ENCODE results near the gene TNFRSF18. TPM values are rescaled to one million over a fixed set of nuclear protein-coding genes. Genes with fewer than 3 reads are reported as not detected.

The TNFRSF18 gene
- polyA plus RNA-seq, 3 donors from 2014 or later: 56.4 to 136 (median 105) TPM

DNA sequence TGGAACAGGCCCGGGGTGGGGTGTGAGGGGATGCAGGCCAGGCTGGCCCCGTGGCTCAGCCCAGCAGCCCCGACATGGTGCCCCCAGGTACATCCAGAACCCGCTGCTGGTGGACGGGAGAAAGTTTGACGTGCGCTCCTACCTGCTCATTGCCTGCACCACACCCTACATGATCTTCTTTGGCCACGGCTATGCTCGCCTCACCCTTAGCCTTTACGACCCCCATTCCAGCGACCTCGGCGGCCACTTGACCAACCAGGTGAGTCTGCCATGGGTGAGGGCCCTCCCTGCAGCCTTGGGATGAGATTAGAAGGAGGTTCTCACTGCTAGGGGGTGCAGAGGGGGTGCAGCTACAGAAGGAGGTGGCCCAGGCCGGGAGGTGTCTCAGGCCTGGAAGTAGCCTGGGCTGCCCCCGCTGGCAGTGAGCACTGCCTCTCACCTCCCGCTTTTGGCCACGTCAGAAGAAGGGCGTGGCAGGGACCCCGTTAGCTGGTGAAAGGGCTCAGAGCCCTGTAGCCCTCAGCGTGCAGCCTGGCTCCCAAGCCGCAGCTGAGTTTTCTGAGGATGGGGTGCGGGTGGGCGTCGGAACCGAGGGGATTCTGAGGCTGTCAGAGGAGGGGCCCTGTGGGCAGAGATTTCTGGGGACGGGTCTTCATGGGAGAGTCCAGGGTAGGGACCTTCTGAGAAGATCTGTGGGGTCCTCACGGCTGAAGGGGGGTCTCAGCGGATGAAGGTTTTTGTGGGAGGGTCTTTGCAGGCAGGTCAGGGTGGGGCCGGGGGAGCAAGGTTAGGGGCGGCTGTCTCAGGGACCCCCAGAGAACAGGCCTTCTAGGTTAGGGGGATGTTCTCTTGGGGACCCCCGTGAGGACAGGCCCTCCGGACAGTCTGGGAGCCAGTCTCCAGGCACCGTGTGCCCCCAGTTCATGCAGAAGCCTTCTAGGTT, 22.3 kb downstream of the TNFRSF18 start:
- H3K9me3 Mint-ChIP-seq: no peaks in the 10 kb centered on the region
- H3K27ac Mint-ChIP-seq: no peak overlapping the region
- no peaks in the 10 kb centered on the region for H3K36me3 Mint-ChIP-seq
- H3K4me1 Mint-ChIP-seq: peaks cover 5 to 7% of the 10 kb centered on the region in 2 donors
- H3K4me3 Mint-ChIP-seq: no peak overlapping the region
- peaks cover 0 to 4% (median 0%) of the 10 kb centered on the region in 3 donors for H3K27me3 Mint-ChIP-seq (ENCODE audit: low read depth in 3 of 3)
- DNase-seq: no peak

DNA sequence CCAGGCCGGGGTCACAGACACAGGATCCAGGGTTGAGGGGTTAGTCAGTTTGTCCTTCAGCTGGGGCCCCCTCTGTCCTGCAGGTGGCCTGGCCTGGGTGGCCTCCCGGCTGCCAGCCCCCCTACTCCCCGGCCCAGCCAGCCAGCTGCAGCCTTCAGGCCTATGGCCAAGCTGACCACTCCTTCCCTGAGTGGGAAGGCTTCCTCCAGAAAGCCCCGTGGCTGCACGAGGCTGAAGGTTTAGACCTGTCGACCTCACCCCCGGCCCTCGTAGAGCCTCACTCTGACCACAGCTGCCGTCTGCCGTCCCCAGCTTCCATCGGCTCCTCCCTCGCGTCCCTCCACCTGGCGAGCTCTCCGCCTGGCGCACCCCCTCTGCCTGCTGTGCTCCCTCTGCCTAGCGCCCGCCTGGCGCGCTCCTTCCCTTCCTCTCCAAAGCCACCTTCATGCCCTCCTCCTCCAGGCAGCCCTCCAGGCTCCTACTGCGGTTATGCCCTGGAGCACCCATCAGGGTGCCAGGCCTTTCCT, 23.1 kb downstream of the TNFRSF18 start:
- H3K9me3 Mint-ChIP-seq: no peaks in the 10 kb centered on the region
- peaks cover 5 to 7% of the 10 kb centered on the region in 2 donors for H3K4me1 Mint-ChIP-seq
- peak overlapping the region in 2 of 6 donors; percentile 21 to 35 for H3K27ac Mint-ChIP-seq

DNA sequence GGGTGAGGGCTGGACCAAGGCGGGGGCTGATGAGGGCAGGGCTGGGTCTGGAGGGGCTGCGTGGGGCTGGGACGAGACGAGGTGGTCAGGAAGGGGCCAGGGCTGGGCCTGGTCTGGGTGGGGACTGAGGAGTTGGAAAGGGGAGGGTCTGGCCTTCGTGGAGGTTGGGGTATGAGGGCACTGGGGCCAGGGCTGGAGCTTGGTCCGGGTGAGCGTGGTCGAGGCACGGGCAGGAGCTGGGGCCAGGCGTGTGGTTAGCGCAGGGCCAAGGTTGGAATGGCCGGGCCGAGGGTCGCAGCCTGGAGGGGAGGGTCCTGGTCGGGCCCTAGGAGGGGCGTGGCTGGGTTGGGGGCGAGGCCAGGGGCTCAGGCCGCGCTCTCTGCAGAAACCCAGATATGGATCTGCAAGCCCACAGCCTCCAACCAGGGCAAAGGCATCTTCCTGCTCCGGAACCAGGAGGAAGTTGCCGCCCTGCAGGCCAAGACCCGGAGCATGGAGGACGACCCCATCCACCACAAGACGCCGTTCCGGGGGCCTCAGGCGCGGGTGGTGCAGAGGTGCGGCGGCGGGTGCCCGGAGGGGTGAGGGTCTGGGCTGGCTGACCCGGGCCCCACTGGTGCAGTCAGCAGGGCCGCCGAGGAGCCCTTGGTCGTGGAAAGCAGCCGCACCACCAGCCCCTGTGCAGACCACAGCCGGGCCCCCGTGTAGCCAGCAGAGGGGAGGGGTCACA, 23.7 kb downstream of the TNFRSF18 start:
- no peaks in the 10 kb centered on the region for H3K9me3 Mint-ChIP-seq
- H3K4me1 Mint-ChIP-seq: peaks cover 5 to 7% of the 10 kb centered on the region in 2 donors
- H3K4me3 Mint-ChIP-seq: peak overlapping the region in 1 of 5 donors; percentile 61
- no peaks in the 10 kb centered on the region for H3K36me3 Mint-ChIP-seq
- no peak for DNase-seq
- H3K27ac Mint-ChIP-seq: no peak overlapping the region
- peaks cover 0 to 4% (median 0%) of the 10 kb centered on the region in 3 donors for H3K27me3 Mint-ChIP-seq (ENCODE audit: low read depth in 3 of 3)

More for the DNA sequence above, 23.1 kb downstream of the TNFRSF18 start:
- Mint-ChIP-seq H3K27me3 (ENCODE audit: low read depth in 3 of 3) (peaks cover 0 to 4% (median 0%) of the 10 kb centered on the region in 3 donors), H3K36me3 (no peaks in the 10 kb centered on the region), H3K4me3 (peak overlapping the region in 2 of 5 donors; percentile 41 to 52)
- DNase-seq: no peak

DNA sequence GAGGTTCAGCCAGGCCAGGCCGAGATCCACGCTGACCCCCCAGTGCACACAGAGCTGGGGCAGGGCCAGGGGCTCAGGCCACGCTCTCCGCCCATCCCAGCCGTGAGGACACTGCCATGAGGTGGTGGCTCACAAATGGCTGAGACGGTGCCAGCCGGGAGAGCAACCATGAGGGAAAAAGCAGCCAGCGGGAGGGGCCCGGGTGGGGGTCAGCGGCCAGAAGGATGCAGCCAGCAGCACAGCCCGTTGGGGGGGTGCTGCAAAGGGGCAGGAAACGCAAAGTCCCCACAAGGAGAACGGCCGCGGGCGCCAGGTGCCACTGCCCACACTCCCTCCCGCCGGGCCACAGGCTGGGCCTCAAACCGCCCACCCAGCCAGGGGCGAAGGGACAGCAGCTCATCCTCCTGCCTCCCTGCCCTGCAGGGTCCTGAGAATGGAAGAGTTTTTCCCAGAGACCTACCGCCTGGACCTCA, 24.4 kb downstream of the TNFRSF18 start:
- Mint-ChIP-seq H3K4me3 (peak overlapping the region in 2 of 5 donors; percentile 18 to 61), H3K9me3 (no peaks in the 10 kb centered on the region), H3K27me3 (ENCODE audit: low read depth in 3 of 3) (peaks cover 0 to 4% (median 0%) of the 10 kb centered on the region in 3 donors), H3K27ac (peak overlapping the region in 1 of 6 donors; percentile 58), H3K4me1 (peaks cover 5 to 7% of the 10 kb centered on the region in 2 donors), H3K36me3 (peaks cover 0 to 1% (median 0%) of the 10 kb centered on the region in 3 donors)
- no peak for DNase-seq

DNA sequence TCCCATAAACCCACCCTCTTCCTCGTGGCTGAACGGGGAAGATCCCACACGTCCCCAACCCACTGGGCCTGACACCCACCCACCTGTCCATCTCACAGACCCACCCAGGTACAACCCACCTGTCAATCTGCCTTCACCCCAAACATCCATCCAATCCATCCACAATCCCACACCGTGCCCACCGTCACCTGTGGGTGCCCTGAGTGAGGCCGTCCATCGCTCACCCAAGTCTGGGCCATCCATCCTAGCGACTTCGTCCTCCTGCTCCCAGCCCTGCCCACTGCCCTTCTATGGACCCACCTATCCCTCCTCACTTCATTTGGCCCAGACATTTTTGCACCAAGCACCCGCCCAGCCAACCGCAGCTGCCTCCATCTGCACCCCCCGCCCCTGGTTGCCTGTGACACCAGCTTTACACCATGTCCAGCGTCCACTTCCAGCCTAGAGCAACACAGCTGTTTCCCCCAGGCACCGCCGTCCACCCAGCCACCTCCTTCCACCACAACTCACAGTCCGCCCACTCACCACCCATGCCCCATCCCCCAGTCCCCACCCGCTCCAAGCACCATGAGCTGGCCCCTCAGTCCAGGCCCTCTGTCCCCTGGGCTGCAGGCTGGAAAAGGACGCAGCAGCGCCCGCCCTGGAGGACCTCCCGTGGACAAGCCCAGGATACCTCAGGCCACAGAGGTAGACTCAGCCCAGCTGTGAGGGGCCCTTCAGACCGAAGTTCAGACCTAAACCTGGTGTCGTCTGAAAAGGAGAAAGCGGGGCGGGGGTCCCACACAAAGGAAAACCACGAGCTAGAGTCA, 25.1 kb downstream of the TNFRSF18 start:
- H3K36me3 Mint-ChIP-seq: peaks cover 0 to 4% (median 0%) of the 10 kb centered on the region in 3 donors
- peaks cover 0 to 4% (median under 1%) of the 10 kb centered on the region in 3 donors for H3K27me3 Mint-ChIP-seq (ENCODE audit: low read depth in 3 of 3)
- DNase-seq: no peak
- peak overlapping the region in 1 of 5 donors; percentile 36 for H3K4me3 Mint-ChIP-seq
- no peaks in the 10 kb centered on the region for H3K9me3 Mint-ChIP-seq
- H3K27ac Mint-ChIP-seq: peak overlapping the region in 2 of 6 donors; percentile 16 to 58
- H3K4me1 Mint-ChIP-seq: peaks cover 5 to 7% of the 10 kb centered on the region in 2 donors

DNA sequence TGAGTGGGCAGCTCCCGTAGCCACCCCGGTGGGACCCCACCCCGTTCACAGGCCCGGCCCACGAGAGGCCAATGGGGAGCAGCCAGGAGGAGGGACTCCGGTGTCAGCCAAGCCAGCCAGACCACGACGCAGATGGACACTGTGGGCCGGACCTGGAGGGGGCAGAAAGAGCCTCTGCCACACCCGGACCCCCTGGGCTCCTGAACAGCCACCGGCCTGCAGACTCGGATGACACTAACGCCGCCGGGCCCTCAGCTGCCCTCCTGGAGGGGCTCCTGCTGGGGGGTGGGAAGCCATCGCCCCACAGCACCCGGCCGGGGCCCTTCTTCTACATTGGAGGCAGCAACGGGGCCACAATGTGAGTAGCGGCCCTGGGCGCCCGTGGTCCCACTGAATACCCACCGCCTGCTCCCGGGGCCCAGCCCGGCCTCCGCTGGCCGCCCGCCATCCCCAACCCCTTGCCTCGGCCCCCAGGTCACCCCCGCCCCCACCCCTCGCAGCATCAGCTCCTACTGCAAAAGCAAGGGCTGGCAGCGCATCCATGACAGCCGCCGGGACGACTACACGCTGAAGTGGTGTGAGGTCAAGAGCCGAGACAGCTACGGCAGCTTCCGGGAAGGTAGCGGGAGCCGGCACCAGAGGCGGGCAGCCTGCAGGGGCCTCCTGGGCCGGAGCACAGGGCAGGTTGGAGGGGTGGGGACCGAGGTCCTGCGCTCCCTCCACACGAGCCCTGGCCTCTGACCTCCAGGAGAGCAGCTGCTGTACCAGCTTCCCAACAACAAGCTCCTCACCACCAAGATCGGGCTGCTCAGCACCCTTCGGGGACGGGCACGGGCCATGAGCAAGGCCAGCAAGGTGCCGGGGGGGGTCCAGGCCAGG, 26.2 kb downstream of the TNFRSF18 start:
- Mint-ChIP-seq H3K9me3 (no peaks in the 10 kb centered on the region), H3K27me3 (ENCODE audit: low read depth in 3 of 3) (peaks cover 0 to 6% (median 4%) of the 10 kb centered on the region in 3 donors)

DNA sequence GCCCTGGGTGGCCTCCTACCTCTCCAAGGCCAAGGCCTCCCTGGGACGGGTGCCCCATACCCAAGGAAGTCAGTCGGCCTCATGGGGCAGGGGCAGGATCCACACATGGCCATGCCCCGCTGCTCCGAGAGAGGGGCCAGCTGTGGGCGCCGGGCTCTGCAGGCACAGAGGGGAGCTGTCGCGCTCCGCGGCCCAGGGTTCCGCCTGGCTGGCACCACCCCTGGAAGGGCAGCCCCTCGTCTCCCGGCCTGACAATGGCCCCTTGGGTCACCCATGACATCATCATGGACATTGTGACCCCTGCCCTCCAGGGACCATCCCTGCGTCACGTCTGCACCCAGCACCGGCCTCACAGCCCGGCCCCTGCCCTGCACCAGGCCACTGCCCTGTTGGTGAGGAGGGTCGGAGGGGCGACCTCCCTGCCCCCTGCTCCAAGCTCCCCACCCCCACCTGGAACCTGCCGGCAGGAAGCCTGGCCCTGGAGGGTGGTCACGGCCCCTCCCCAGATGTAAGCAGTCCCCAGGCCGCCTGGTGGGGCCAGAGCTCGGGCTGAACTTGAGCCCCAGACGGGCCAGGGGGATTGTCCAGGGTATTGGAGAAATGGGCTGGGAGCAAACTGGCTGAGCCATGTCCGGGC, 26.9 kb downstream of the TNFRSF18 start:
- no peak overlapping the region for H3K27ac Mint-ChIP-seq
- H3K9me3 Mint-ChIP-seq: no peaks in the 10 kb centered on the region
- peaks cover 0 to 4% (median 0%) of the 10 kb centered on the region in 3 donors for H3K36me3 Mint-ChIP-seq
- H3K4me3 Mint-ChIP-seq: no peak overlapping the region
- peaks cover 5 to 8% of the 10 kb centered on the region in 2 donors for H3K4me1 Mint-ChIP-seq
- no peak for DNase-seq
- peaks cover under 1 to 8% (median 4%) of the 10 kb centered on the region in 3 donors for H3K27me3 Mint-ChIP-seq (ENCODE audit: low read depth in 3 of 3)

More for the DNA sequence above, 26.2 kb downstream of the TNFRSF18 start:
- no peak overlapping the region for H3K27ac Mint-ChIP-seq
- H3K4me3 Mint-ChIP-seq: no peak overlapping the region
- H3K4me1 Mint-ChIP-seq: peaks cover 5 to 7% of the 10 kb centered on the region in 2 donors
- DNase-seq: no peak
- H3K36me3 Mint-ChIP-seq: peaks cover 0 to 4% (median 0%) of the 10 kb centered on the region in 3 donors

DNA sequence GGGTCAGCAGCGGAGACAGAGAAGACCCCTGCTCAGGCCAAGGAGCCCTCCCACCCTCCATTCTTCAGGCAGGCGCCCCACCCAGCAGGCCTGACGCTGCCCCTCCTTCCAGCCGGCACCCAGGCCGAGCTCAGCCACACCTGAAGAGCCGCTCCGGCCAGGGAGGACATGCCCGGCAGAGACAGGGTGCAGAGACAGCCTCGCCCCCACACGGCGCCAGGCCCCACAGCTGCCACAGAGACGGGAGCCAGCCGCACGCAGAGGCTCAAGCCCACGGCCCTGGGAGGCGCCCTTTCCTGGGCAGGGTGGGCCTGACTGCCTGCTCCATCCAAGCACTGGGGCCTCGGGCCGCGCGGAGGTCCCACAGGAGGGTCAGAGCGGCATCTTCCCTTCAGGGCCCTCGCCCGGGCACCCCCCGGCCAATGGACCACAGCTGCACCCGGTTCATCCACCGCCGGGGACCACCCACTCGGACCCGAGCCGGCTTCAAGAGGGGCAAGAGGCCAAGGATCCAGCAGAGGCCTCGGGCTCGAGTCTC, 27.5 kb downstream of the TNFRSF18 start:
- Mint-ChIP-seq H3K27me3 (ENCODE audit: low read depth in 3 of 3) (peaks cover 2 to 8% (median 4%) of the 10 kb centered on the region in 3 donors), H3K4me1 (peaks cover 5 to 10% of the 10 kb centered on the region in 2 donors), H3K9me3 (no peaks in the 10 kb centered on the region), H3K27ac (no peak overlapping the region), H3K36me3 (peaks cover 0 to 4% (median 0%) of the 10 kb centered on the region in 3 donors), H3K4me3 (no peak overlapping the region)
- DNase-seq: no peak

DNA sequence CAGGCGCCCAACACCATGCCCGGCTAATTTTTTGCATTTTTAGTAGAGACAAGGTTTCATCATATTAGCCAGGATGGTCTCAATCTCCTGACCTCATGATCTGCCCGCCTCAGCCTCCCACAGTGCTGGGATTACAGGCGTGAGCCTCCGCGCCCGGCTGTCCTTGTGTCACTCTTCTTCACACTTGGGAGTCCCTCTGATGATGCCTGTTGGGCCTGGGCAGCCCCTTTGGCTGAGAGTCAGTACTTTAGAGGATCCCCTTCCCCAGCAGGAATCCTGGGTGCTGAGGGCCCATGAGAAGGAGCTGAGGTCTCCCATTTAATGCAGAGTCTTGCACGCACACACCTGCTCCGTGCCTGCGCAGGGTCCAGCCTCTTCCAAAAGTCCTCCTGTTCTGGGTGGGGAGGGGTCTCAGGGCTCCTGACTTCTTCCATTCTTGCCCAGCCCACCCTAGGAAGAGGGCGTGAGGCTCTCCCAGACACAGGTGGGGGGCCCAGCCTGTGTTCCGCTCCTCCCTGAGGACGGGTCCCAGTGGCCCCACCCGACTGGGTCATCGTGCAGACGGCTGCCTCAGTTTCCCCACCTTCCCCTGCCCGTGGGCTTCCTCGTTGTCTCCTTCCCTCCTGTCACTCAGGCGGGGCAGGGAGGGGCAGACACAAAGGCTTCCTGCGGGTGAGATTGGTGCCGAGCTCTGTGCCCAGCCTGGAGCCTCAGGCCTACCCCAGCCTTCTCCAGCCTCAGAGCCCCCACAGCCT, 28.8 kb downstream of the TNFRSF18 start:
- peaks cover 4 to 8% (median 5%) of the 10 kb centered on the region in 3 donors for H3K27me3 Mint-ChIP-seq (ENCODE audit: low read depth in 3 of 3)
- H3K36me3 Mint-ChIP-seq: peaks cover 0 to 4% (median 0%) of the 10 kb centered on the region in 3 donors
- peaks cover 5 to 11% of the 10 kb centered on the region in 2 donors for H3K4me1 Mint-ChIP-seq
- DNase-seq: no peak
- no peaks in the 10 kb centered on the region for H3K9me3 Mint-ChIP-seq
- no peak overlapping the region for H3K4me3 Mint-ChIP-seq
- no peak overlapping the region for H3K27ac Mint-ChIP-seq

DNA sequence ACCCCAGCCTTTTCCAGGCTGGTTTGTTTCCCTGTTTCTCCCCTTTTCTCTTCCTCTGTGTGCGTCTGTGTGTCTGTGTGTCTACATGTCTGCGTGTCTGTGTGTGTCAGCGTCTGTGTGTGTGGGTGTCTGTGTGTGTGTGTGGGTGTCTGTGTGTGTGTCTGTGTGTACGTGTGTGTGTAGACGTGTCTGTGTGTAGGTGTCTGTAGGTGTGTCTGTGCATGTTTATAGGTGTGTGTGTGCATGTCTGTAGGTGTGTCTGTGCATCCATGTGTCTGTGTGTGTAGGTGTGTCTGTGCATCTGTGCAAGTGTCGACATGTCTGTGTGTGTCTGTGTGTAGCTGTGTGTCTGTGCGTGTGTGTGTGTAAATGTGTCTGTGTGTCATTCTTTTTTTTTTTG, 29.5 kb downstream of the TNFRSF18 start:
- no peaks in the 10 kb centered on the region for H3K9me3 Mint-ChIP-seq
- H3K36me3 Mint-ChIP-seq: peaks cover 0 to 4% (median 0%) of the 10 kb centered on the region in 3 donors
- no peak overlapping the region for H3K4me3 Mint-ChIP-seq
- DNase-seq: no peak
- H3K27me3 Mint-ChIP-seq (ENCODE audit: low read depth in 3 of 3): peaks cover 4 to 9% (median 9%) of the 10 kb centered on the region in 3 donors
- peak overlapping the region in 1 of 6 donors; percentile 19 for H3K27ac Mint-ChIP-seq
- H3K4me1 Mint-ChIP-seq: peaks cover 5 to 12% of the 10 kb centered on the region in 2 donors

Measured in immature natural killer cell (primary cell).